Effector CD8-positive, alpha-beta T cell (primary cell): ENCODE measurements around the gene RPTOR.

Experiments
- DNase-seq: peaks from one replicate; lab custom pipeline; 2025; lab: John Stamatoyannopoulos, UW

Gene RPTOR

GRCh38 chr17:80961541-80962330 is 417.1 kb downstream of the RPTOR start:
- no peak for DNase-seq

GRCh38 chr17:80962356-80963329 is 418.0 kb downstream of the RPTOR start:
- no peak for DNase-seq

GRCh38 chr17:80963812-80964543 is 419.3 kb downstream of the RPTOR start:
- DNase-seq, result no peak

GRCh38 chr17:80964544-80964856 is 419.9 kb downstream of the RPTOR start:
- DNase-seq, result no peak

- DNase-seq, result no peak
Measured at GRCh38 chr17:80964859-80965580, 420.4 kb downstream of the RPTOR start.

- DNase-seq, result no peak
Measured at GRCh38 chr17:80965606-80966005, 421.0 kb downstream of the RPTOR start.

GRCh38 chr17:80967404-80967872 is 422.8 kb downstream of the RPTOR start:
- no peak for DNase-seq

GRCh38 chr17:80968602-80969029 is 424.0 kb downstream of the RPTOR start:
- DNase-seq, result no peak

- DNase-seq, result no peak
Measured at GRCh38 chr17:80969030-80969673, 424.5 kb downstream of the RPTOR start.

- DNase-seq, result no peak
Measured at GRCh38 chr17:80969674-80970043, 425.0 kb downstream of the RPTOR start.

- no peak for DNase-seq
Measured at GRCh38 chr17:80970044-80970761, 425.6 kb downstream of the RPTOR start.

GRCh38 chr17:80970762-80971703 is 426.4 kb downstream of the RPTOR start:
- no peak for DNase-seq

- no peak for DNase-seq
Measured at GRCh38 chr17:80971704-80972304, 427.2 kb downstream of the RPTOR start.

GRCh38 chr17:80976701-80977100 is 432.1 kb downstream of the RPTOR start:
- DNase-seq, result no peak

- no peak for DNase-seq
Measured at GRCh38 chr17:80977172-80977571, 432.5 kb downstream of the RPTOR start.

- no peak for DNase-seq
Measured at GRCh38 chr17:80978499-80979497, 434.2 kb downstream of the RPTOR start.
